Measurements from ENCODE around the gene ARHGAP24.

ARHGAP24 gene

GRCh38 chr4:85452058-85452731, 22.8 kb upstream of the ARHGAP24 start:
- no peak overlapping the region for H3K4me3 ChIP-seq (ENCODE audit: low read depth in 1 of 2, low read length in 1 of 2)
- no peaks in the 10 kb centered on the region for H3K36me3 ChIP-seq
- H3K27ac ChIP-seq, result no peak overlapping the region
- H3K4me1 ChIP-seq (ENCODE audit: control insufficient read depth in 1 of 2, insufficient read depth in 1 of 2, low read depth in 1 of 2, low read length in 1 of 2), result no peaks in the 10 kb centered on the region
- no peak for TF ChIP-seq CTCF (IDR thresholded peaks at IDR 0.05)
- no peaks in the 10 kb centered on the region for H3K27me3 ChIP-seq
- H3K9me3 ChIP-seq, result no peaks in the 10 kb centered on the region

- no peaks in the 10 kb centered on the region for H3K27me3 ChIP-seq
- H3K27ac ChIP-seq, result no peak overlapping the region
- no peaks in the 10 kb centered on the region for H3K36me3 ChIP-seq
- no peaks in the 10 kb centered on the region for H3K4me1 ChIP-seq (ENCODE audit: control insufficient read depth in 1 of 2, insufficient read depth in 1 of 2, low read depth in 1 of 2, low read length in 1 of 2)
- H3K4me3 ChIP-seq (ENCODE audit: low read depth in 1 of 2, low read length in 1 of 2), result no peak overlapping the region
- TF ChIP-seq CTCF (IDR thresholded peaks at IDR 0.05), result no peak
- no peaks in the 10 kb centered on the region for H3K9me3 ChIP-seq
Observed at GRCh38 chr4:85455942-85456341, 19.0 kb upstream of the ARHGAP24 start.

GRCh38 chr4:85457752-85458467, 17.0 kb upstream of the ARHGAP24 start:
- Histone ChIP-seq H3K27ac (no peak overlapping the region), H3K9me3 (no peaks in the 10 kb centered on the region), H3K4me3 (ENCODE audit: low read depth in 1 of 2, low read length in 1 of 2) (no peak overlapping the region), H3K4me1 (ENCODE audit: control insufficient read depth in 1 of 2, insufficient read depth in 1 of 2, low read depth in 1 of 2, low read length in 1 of 2) (no peaks in the 10 kb centered on the region), H3K36me3 (no peaks in the 10 kb centered on the region), H3K27me3 (no peaks in the 10 kb centered on the region)
- no peak for TF ChIP-seq CTCF (IDR thresholded peaks at IDR 0.05)

- Histone ChIP-seq H3K4me1 (ENCODE audit: control insufficient read depth in 1 of 2, insufficient read depth in 1 of 2, low read depth in 1 of 2, low read length in 1 of 2) (no peaks in the 10 kb centered on the region), H3K36me3 (no peaks in the 10 kb centered on the region), H3K27ac (no peak overlapping the region), H3K9me3 (no peaks in the 10 kb centered on the region), H3K27me3 (no peaks in the 10 kb centered on the region), H3K4me3 (ENCODE audit: low read depth in 1 of 2, low read length in 1 of 2) (no peak overlapping the region)
- no peak for TF ChIP-seq CTCF (IDR thresholded peaks at IDR 0.05)
Observed at GRCh38 chr4:85459736-85460135, 15.2 kb upstream of the ARHGAP24 start.

- TF ChIP-seq CTCF (IDR thresholded peaks at IDR 0.05), result no peak
- no peaks in the 10 kb centered on the region for H3K9me3 ChIP-seq
- H3K27ac ChIP-seq, result peak overlapping the region; percentile 90
- peaks cover 29 to 31% of the 10 kb centered on the region in 2 experiments for H3K4me1 ChIP-seq (ENCODE audit: control insufficient read depth in 1 of 2, insufficient read depth in 1 of 2, low read depth in 1 of 2, low read length in 1 of 2)
- H3K27me3 ChIP-seq, result no peaks in the 10 kb centered on the region
- H3K4me3 ChIP-seq (ENCODE audit: low read depth in 1 of 2, low read length in 1 of 2), result peak overlapping the region; percentile 78 to 82
- H3K36me3 ChIP-seq, result no peaks in the 10 kb centered on the region
Observed at GRCh38 chr4:85474356-85474755, 594 bp upstream of the ARHGAP24 start.

All from neutrophil (primary cell).